ENCODE data around the gene RFX8. TPM values are rescaled to one million over a fixed set of nuclear protein-coding genes. Genes with fewer than 3 reads are reported as not detected.

Gene RFX8
- 0.07 and 0.11 TPM in 2 replicates for polyA plus RNA-seq (2012; rRNA removed)
- polyA plus RNA-seq (2012; cell fraction: cytosol; rRNA removed), result 0.06 and 0.10 TPM in 2 replicates
- polyA plus RNA-seq (2012; cell fraction: nucleus; rRNA removed), result 0.32 and 1.1 TPM in 2 replicates

- ChIA-PET CTCF (interaction anchor here (1.4 kb wide), 1 partner anchor 19 kb away, joined by 3 read pairs; no protein-coding TSS in a partner anchor), POLR2A (no interaction called here)
- H3K79me2 ChIP-seq (ENCODE audit: insufficient read depth), result no peaks in the 10 kb centered on the region
- H3K4me1 ChIP-seq (ENCODE audit: control insufficient read depth in 1 of 2, insufficient read depth in 2 of 2, low read depth in 1 of 2, low read length in 1 of 2), result peaks cover 0 to 11% of the 10 kb centered on the region in 2 experiments; a peak in 2 of 4 replicates
- H3K27ac ChIP-seq (ENCODE audit: low read depth in 2 of 2, low read length in 1 of 2), result no peak within 1 kb of the TSS
- 0 out of 2 replicates have a peak within 1 kb of the TSS, but pooled peaks have one; percentile 8 for H3K4me2 ChIP-seq
- no peaks in the 10 kb centered on the region for H4K20me1 ChIP-seq (ENCODE audit: insufficient read depth)
- no peak for DNase-seq
- no peaks in the 10 kb centered on the region for H3K27me3 ChIP-seq (ENCODE audit: insufficient read depth)
- peak within 1 kb of the TSS in 1 of 2 experiments; percentile 40; a peak in 3 of 4 replicates for H3K4me3 ChIP-seq (ENCODE audit: low read depth in 2 of 2, low read length in 1 of 2)
- WGBS (ENCODE audit: low lambda C conversion rate), result 86% methylated on average over 10 of the region's 20 CpGs
- TF ChIP-seq RAD21 (IDR thresholded peaks at IDR 0.05; ENCODE audit: low read length) (no peak), CHD2 (IDR thresholded peaks at IDR 0.05; ENCODE audit: low read length, partially characterized antibody) (no peak), RCOR1 (IDR thresholded peaks at IDR 0.05; ENCODE audit: low read length) (no peak), YY1 (IDR thresholded peaks at IDR 0.05; ENCODE audit: low read depth) (no peak), TCF12 (IDR thresholded peaks at IDR 0.05) (no peak), GABPA (IDR thresholded peaks at IDR 0.05; ENCODE audit: low read depth) (no peak), GATA2 (CRISPR knock-in tag; IDR thresholded peaks at IDR 0.05) (no peak), TEAD4 (IDR thresholded peaks at IDR 0.05; ENCODE audit: borderline replicate concordance, insufficient read depth) (no peak), ZBTB33 (IDR thresholded peaks at IDR 0.05; ENCODE audit: borderline replicate concordance, low read depth) (no peak)
- TF ChIP-seq, protein P1, sequence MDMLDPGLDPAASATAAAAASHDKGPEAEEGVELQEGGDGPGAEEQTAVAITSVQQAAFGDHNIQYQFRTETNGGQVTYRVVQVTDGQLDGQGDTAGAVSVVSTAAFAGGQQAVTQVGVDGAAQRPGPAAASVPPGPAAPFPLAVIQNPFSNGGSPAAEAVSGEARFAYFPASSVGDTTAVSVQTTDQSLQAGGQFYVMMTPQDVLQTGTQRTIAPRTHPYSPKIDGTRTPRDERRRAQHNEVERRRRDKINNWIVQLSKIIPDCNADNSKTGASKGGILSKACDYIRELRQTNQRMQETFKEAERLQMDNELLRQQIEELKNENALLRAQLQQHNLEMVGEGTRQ (IDR thresholded peaks at IDR 0.05; ENCODE audit: borderline replicate concordance, low read depth, low read length), result no peak
- H3K9ac ChIP-seq, result peak within 1 kb of the TSS; percentile 31; the same call in 1 of the 2 replicates
- H2AFZ ChIP-seq (ENCODE audit: low read depth), result peak within 1 kb of the TSS; percentile 60; the same call in 1 of the 2 replicates
- H3K9me2 ChIP-seq, result no peaks in the 10 kb centered on the region
- no peaks in the 10 kb centered on the region for H3F3A ChIP-seq (replicated peaks; ENCODE audit: insufficient read depth)
- no peaks in the 10 kb centered on the region for H3K9me3 ChIP-seq
- H3K36me3 ChIP-seq (replicated peaks in 1 of 2; ENCODE audit: control insufficient read depth in 1 of 2, insufficient read depth in 2 of 2, low read length in 1 of 2), result no peaks in the 10 kb centered on the region
These were observed at the start of gene RFX8 for GRCh38 chr2:101474731-101475384. Gene RFX8 (minus strand): TSS chr2:101475112. CDS start chr2:101466848, 8,264 bp downstream.

- Histone ChIP-seq H2AFZ (ENCODE audit: low read depth) (no peak overlapping the region), H4K20me1 (ENCODE audit: insufficient read depth) (no peaks in the 10 kb centered on the region), H3K4me1 (ENCODE audit: control insufficient read depth in 1 of 2, insufficient read depth in 2 of 2, low read depth in 1 of 2, low read length in 1 of 2) (peaks cover 9 to 34% of the 10 kb centered on the region in 2 experiments; a peak in 3 of 4 replicates), H3K9me3 (no peaks in the 10 kb centered on the region), H3K27me3 (ENCODE audit: insufficient read depth) (no peaks in the 10 kb centered on the region), H3K4me2 (no peak overlapping the region), H3K9ac (no peak overlapping the region), H3K4me3 (ENCODE audit: low read depth in 2 of 2, low read length in 1 of 2) (no peak overlapping the region), H3K36me3 (replicated peaks in 1 of 2; ENCODE audit: control insufficient read depth in 1 of 2, insufficient read depth in 2 of 2, low read length in 1 of 2) (no peaks in the 10 kb centered on the region), H3F3A (replicated peaks; ENCODE audit: insufficient read depth) (peaks cover 26% of the 10 kb centered on the region), H3K79me2 (ENCODE audit: insufficient read depth) (no peaks in the 10 kb centered on the region), H3K27ac (ENCODE audit: low read depth in 2 of 2, low read length in 1 of 2) (no peak overlapping the region), H3K9me2 (no peaks in the 10 kb centered on the region)
- ChIA-PET CTCF (no interaction called here), POLR2A (no interaction called here)
- TF ChIP-seq MEF2A (IDR thresholded peaks at IDR 0.05; ENCODE audit: borderline replicate concordance, low read depth) (no peak), GATA2 (CRISPR knock-in tag; IDR thresholded peaks at IDR 0.05) (no peak), FOSL2 (IDR thresholded peaks at IDR 0.05; ENCODE audit: borderline replicate concordance, low read depth) (no peak), NFIC (IDR thresholded peaks at IDR 0.05; ENCODE audit: borderline replicate concordance) (no peak), TEAD4 (IDR thresholded peaks at IDR 0.05; ENCODE audit: borderline replicate concordance, insufficient read depth) (no peak)
- TF ChIP-seq, protein P2, sequence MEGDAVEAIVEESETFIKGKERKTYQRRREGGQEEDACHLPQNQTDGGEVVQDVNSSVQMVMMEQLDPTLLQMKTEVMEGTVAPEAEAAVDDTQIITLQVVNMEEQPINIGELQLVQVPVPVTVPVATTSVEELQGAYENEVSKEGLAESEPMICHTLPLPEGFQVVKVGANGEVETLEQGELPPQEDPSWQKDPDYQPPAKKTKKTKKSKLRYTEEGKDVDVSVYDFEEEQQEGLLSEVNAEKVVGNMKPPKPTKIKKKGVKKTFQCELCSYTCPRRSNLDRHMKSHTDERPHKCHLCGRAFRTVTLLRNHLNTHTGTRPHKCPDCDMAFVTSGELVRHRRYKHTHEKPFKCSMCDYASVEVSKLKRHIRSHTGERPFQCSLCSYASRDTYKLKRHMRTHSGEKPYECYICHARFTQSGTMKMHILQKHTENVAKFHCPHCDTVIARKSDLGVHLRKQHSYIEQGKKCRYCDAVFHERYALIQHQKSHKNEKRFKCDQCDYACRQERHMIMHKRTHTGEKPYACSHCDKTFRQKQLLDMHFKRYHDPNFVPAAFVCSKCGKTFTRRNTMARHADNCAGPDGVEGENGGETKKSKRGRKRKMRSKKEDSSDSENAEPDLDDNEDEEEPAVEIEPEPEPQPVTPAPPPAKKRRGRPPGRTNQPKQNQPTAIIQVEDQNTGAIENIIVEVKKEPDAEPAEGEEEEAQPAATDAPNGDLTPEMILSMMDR (IDR thresholded peaks at IDR 0.05), result no peak
- TF ChIP-seq, protein P3, sequence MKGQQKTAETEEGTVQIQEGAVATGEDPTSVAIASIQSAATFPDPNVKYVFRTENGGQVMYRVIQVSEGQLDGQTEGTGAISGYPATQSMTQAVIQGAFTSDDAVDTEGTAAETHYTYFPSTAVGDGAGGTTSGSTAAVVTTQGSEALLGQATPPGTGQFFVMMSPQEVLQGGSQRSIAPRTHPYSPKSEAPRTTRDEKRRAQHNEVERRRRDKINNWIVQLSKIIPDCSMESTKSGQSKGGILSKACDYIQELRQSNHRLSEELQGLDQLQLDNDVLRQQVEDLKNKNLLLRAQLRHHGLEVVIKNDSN (IDR thresholded peaks at IDR 0.05; ENCODE audit: borderline replicate concordance, low read depth), result no peak
- DNase-seq, result no peak
- 98% methylated on average over 8 of the region's 8 CpGs for WGBS (ENCODE audit: low lambda C conversion rate)
These were observed 46.6 kb upstream of the RFX8 start for GRCh38 chr2:101521487-101521886.

Data from SK-N-SH (cell line).